Epithelial cell of proximal tubule (primary cell): ENCODE data around the gene ADCY2. TPM values are rescaled to one million over a fixed set of nuclear protein-coding genes. Genes with fewer than 3 reads are reported as not detected.

Source experiments
- DNase-seq: peaks from one replicate; pipeline ENCODE4 v3.0.0-alpha.2; 2011; ENCODE audit warnings: low read depth
- H3K4me3 ChIP-seq: 2 replicates; pipeline ENCODE4 v1.5.1; 2011; ENCODE audit warnings: low read depth, mild to moderate bottlenecking, low read length
- total RNA-seq: library from RNA; depleted of rRNA; stranded (reverse); fragments of >200 nt; gene quantifications from 2 replicates; pipeline ENCODE4 v1.2.3, GENCODE V29; 2015
- TF ChIP-seq, protein P1 (sequence below): conservative IDR thresholded peaks from 2 replicates; pipeline ENCODE4 v1.5.1; 2012; ENCODE audit warnings: low read depth, mild to moderate bottlenecking, low read length

The ADCY2 gene
- total RNA-seq, 1 donor from 2014 or later = 0.12 TPM

DNA sequence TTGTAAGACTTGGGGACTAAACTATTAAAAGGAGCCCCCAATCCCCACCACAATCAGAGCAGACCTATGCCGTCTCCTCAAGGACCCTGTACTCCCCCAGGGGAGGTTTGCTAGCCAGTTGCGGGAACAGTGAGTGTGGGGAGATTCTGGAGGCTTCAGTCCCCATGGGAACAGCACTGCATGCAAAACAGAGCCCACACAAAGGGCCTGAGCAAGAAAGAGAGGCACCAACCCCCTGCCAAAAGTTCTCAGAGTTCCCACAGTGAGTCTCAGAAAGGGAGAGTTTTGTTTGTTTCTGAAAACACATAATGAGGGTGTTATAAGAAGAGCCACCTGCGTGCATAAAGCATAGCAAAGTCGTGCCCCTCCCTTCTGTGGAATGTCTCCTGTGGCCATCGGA is 398.4 kb downstream of the ADCY2 start:
- H3K4me3 ChIP-seq = no peak overlapping the region
- TF ChIP-seq, protein P1, sequence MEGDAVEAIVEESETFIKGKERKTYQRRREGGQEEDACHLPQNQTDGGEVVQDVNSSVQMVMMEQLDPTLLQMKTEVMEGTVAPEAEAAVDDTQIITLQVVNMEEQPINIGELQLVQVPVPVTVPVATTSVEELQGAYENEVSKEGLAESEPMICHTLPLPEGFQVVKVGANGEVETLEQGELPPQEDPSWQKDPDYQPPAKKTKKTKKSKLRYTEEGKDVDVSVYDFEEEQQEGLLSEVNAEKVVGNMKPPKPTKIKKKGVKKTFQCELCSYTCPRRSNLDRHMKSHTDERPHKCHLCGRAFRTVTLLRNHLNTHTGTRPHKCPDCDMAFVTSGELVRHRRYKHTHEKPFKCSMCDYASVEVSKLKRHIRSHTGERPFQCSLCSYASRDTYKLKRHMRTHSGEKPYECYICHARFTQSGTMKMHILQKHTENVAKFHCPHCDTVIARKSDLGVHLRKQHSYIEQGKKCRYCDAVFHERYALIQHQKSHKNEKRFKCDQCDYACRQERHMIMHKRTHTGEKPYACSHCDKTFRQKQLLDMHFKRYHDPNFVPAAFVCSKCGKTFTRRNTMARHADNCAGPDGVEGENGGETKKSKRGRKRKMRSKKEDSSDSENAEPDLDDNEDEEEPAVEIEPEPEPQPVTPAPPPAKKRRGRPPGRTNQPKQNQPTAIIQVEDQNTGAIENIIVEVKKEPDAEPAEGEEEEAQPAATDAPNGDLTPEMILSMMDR = no peak
- no peak for DNase-seq

DNA sequence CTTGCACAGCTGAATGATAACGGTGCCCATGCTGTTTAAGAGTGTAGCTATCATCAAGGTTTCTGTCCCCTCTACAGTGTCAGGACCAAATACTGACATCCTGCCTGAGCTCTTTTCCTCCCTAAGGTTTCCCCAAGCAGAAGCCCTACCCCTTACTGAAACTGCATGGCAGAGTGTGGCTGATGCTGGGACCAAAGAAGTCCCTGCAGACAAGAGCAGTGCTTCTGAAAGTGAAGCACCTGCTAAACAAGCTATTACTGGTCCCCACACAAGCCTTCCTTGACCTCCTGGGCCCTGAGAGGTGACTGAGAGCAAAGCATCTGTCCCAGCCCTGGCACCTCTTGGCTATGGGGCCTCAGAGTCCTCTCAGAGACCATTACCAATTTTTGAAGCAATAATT is 398.9 kb downstream of the ADCY2 start:
- TF ChIP-seq, protein P1 = no peak
- no peak for DNase-seq
- no peak overlapping the region for H3K4me3 ChIP-seq

DNA sequence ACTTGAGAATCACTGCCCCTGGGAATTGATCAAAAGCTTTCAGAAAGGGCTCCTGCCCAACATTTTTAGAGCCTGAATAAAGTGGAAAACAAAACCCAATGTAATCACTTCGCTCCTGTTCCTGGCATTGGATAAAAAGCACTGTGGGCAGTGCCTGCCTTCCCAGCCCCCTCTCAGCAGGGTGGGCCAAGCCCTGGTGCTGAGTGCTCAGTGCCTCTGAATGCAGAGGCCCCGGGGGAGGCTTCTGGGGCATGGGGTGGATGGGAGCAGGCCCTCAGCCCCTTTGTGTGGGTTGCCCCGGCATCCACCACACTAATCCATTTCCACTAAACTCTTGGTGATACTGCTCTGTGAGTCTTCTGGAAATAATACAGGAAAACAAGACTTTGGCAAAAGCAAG is 399.4 kb downstream of the ADCY2 start:
- no peak for DNase-seq
- H3K4me3 ChIP-seq = no peak overlapping the region
- TF ChIP-seq, protein P1 = no peak

DNA sequence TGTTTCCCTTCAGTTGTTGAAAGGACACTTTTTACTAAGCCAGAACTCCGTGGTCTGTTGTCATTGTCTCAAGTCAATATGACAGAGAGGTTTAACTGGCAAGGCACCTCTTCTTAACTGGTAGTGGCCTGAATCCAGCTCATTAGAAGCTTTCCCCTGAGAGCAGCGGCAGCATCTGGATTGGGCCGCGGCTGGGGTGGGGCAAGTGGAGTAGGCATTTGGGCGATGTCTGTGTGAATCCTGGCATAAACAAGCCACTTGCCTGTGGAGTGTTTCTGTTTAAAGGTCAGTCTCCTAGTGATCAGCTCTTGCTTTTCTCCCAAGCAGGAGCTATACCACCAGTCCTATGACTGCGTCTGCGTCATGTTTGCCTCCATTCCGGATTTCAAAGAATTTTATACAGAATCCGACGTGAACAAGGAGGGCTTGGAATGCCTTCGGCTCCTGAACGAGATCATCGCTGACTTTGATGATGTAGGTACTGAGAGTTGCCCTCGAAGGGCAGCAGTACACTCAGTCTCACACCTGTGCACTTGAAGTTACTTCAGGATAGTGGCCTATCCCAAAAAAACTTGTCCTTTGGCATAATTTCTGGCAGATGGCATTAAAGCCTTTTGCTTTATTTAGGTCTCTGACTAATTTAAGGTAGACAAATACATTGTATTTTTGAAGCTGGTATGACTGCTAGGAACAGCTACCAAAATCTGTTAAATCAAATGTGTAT is 406.1 kb downstream of the ADCY2 start:
- no peak overlapping the region for H3K4me3 ChIP-seq
- no peak for DNase-seq
- TF ChIP-seq, protein P1 = no peak

DNA sequence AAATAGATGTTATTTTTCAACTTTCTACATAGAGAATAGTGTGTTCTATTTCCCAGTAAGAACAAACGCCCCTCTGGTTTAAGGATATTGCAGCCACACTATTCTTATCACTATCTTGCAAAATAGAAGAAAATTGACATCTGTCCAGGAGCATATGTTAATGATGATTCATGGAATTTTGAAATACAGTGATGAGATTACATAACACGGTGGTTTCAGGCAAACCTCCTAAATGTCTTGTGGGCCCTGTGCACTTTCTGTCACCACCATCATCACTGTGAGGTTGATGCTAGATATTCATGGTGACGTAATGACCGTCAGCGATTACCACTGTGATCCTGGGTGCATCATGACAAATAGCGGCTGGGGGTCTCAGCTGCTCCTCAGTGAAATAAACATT is 406.9 kb downstream of the ADCY2 start:
- no peak overlapping the region for H3K4me3 ChIP-seq
- no peak for DNase-seq
- TF ChIP-seq, protein P1 = no peak

DNA sequence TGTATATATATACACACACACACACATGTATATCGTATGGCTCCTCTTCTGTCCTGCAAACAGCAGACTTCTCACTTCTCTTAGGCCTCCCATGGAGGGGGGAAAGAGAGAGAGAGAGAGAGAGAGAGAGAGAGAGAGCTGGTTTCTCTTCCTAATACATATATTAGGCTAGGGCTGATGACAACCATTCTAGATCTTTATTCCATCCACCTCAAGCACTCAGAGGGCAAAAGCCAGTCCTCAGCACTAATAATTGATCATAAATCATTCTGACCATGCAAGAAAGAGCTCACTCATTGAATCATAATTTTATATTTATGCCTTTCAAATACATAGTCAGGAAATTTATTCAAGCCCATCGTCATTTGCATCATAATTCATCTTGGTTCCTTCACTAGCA is 408.0 kb downstream of the ADCY2 start:
- TF ChIP-seq, protein P1 = no peak

DNA sequence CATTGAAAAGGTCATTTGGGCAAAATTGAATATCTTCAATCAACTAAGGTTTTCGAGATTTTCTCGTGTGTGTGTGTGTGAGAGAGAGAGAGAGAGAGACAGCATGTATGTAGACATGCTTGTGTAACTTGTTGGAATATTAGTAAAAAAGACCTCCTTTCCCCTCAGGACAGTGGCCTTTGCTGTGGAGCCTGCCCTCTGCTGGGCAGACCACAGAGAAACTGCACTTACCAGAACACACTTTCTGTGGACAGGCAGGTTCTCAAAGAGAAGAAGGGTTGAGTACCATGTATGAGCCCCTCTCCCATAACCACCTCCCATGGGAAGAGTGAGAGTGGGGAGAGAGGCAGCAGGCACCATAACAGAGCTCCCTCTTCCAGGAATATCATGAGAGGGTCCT is 409.4 kb downstream of the ADCY2 start:
- H3K4me3 ChIP-seq = no peak overlapping the region
- DNase-seq = no peak
- TF ChIP-seq, protein P1 = peak; percentile 71

More for the DNA sequence above, 408.0 kb downstream of the ADCY2 start:
- DNase-seq = no peak
- no peak overlapping the region for H3K4me3 ChIP-seq
